Adrenal gland (tissue), 12 donors: ENCODE results near the gene RPL10. TPM values are rescaled to one million over a fixed set of nuclear protein-coding genes. Genes with fewer than 3 reads are reported as not detected.

Experiments
- DNase-seq, 7 donors: peaks; one replicate each; pipeline ENCODE4 v3.0.0-alpha.2; 2019 to 2020
- H3K27ac ChIP-seq, 5 donors: fragments of 200-600 bp; sonication (generic) in 4 of 5; 1 replicate in 3 of 5; 2 replicates in 2 of 5; pipeline versions ENCODE4 v1.5.1 to v1.8.0; 2016 to 2020; ENCODE audit warnings: mild to moderate bottlenecking in 1 of 5
- H3K27me3 ChIP-seq: fragments of 200-600 bp; 2 replicates; pipeline ENCODE4 v1.8.0; 2021
- H3K36me3 ChIP-seq, 2 donors: fragments of 200-600 bp; replicated peaks in 1 of 2; 1 replicate in 1 of 2; 2 replicates in 1 of 2; pipeline versions ENCODE4 v1.5.1 to v1.8.0; 2018 to 2022
- H3K4me1 ChIP-seq, 2 donors: fragments of 200-600 bp; replicated peaks in 1 of 2; 1 replicate in 1 of 2; 2 replicates in 1 of 2; pipeline versions ENCODE4 v1.5.1 to v1.8.0; 2018 to 2021
- H3K4me3 ChIP-seq, 4 donors: fragments of 200-600 bp; sonication (generic) in 3 of 4; one replicate each; pipeline ENCODE4 v1.5.1; 2016 to 2018
- H3K9me3 ChIP-seq, 3 donors: fragments of 200-600 bp; sonication (generic) in 1 of 3; replicated peaks in 1 of 3; 1 replicate in 2 of 3; 2 replicates in 1 of 3; pipeline versions ENCODE4 v1.5.1 to v1.8.0; 2016 to 2021
- POLR2A ChIP-seq, 2 donors: fragments of 450-650 bp; IDR thresholded peaks; one replicate each; pipeline ENCODE4 v1.6.1; 2017; ENCODE audit warnings: antibody characterized with exemption in 2 of 2, mild to moderate bottlenecking in 2 of 2, moderate library complexity in 1 of 2
- WGBS, 4 donors: extraction: QIAGEN DNeasy Blood & Tissue Kit in 2 of 4; methylation state at CpG; one replicate each; pipeline versions ENCODE4 v1.1.5 to v1.1.7; 2013 to 2017; 5-methylcytosine and 5-hydroxymethylcytosine counted together
- intact Hi-C, 2 donors: fragments of 100-400 bp; cut with DNase I; formaldehyde crosslinking; loops; one replicate each; pipeline versions ENCODE4 v1.14.1 to v1.15.0; 2022 to 2023
- polyA plus RNA-seq, 3 donors: library from polyadenylated mRNA; stranded (reverse); fragments of 200-250 nt in 2 of 3; fragments of 350-450 nt in 1 of 3; fragmentation: Illumina TruSeq in 1 of 3; extraction: RNeasy Lipid Tissue Mini Kit (QIAGEN cat#74804) in 1 of 3; gene quantifications; one replicate each; pipeline ENCODE4 v1.2.3, GENCODE V29; 2013 to 2014
- total RNA-seq, 9 donors: library from RNA; depleted of rRNA in 4 of 9; stranded (reverse); fragments of >200 nt in 4 of 9; fragments of 120-200 nt in 1 of 9; fragmentation: NEBNext Ultra II Directional in 1 of 9; extraction: Animal tissue kit (Norgen Biotek cat#: 25700) in 1 of 9; gene quantifications; one replicate each; pipeline versions ENCODE4 v1.1.0 to v1.2.4, GENCODE V29; 2013 to 2023
- TF ChIP-seq, protein P1 (sequence below), 6 experiments: fragments of 450-650 bp in 4 of 6; fragments of 200-600 bp in 2 of 6; sonication (generic) in 1 of 6; IDR thresholded peaks; 1 replicate in 5 of 6; 2 replicates in 1 of 6; pipeline versions ENCODE4 v1.5.1 to v1.8.0; 2016 to 2021; ENCODE audit warnings: antibody characterized with exemption in 6 of 6, mild to moderate bottlenecking in 2 of 6, moderate library complexity in 1 of 6
- donor health status: healthy with polysubstance abuse.
- donor health status: Bipolar disorder and iron deficiency.
- donor health status: DM: yes; HTN: yes; CAD: no.
- donor health status: DM: no; HTN: no; CAD: no.
- donor health status: DM: no; HTN: no; CAD: no.
- donor health status: DM: yes; HTN: yes; CAD: no.

Gene RPL10
- total and polyA plus RNA-seq, 12 donors = 626 to 5,287 (median 2,443) TPM

DNA sequence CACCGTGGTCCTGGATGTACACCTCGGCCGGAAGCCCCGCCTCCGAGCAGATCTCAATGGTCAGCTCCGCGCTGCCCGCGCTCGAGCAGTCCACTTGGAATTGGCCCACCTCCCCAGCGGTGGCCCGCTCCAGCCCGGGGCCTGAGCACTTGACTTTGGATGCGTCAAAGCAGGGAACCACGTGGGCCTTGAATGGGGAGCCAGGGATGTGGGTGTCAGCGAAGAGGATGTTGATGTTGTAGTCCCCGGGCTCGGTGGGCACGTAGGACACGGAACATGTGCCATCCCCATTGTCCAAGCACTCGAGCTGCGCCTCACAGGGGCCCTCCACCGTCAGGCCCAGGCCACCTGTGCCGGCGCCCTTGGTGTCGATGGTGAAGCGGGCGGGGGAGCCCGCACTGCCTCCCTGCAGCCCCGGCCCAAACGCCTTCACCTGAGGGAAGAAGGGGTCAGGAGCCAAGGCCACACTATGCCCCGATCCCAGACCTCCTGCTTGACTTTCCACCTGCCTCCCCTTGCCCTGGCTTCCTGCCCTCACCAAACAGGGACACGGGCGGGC, 37.9 kb upstream of the RPL10 start:
- no peak for TF ChIP-seq POLR2A (IDR thresholded peaks at IDR 0.05)
- TF ChIP-seq, protein P1, sequence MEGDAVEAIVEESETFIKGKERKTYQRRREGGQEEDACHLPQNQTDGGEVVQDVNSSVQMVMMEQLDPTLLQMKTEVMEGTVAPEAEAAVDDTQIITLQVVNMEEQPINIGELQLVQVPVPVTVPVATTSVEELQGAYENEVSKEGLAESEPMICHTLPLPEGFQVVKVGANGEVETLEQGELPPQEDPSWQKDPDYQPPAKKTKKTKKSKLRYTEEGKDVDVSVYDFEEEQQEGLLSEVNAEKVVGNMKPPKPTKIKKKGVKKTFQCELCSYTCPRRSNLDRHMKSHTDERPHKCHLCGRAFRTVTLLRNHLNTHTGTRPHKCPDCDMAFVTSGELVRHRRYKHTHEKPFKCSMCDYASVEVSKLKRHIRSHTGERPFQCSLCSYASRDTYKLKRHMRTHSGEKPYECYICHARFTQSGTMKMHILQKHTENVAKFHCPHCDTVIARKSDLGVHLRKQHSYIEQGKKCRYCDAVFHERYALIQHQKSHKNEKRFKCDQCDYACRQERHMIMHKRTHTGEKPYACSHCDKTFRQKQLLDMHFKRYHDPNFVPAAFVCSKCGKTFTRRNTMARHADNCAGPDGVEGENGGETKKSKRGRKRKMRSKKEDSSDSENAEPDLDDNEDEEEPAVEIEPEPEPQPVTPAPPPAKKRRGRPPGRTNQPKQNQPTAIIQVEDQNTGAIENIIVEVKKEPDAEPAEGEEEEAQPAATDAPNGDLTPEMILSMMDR (IDR thresholded peaks at IDR 0.05) = no peak
- H3K27me3 ChIP-seq = no peaks in the 10 kb centered on the region
- H3K9me3 ChIP-seq = no peaks in the 10 kb centered on the region
- H3K4me3 ChIP-seq = no peak overlapping the region
- H3K4me1 ChIP-seq = no peaks in the 10 kb centered on the region
- no peak for DNase-seq
- intact Hi-C loops = no loop called here
- WGBS, 4 donors = 83 to 91% (median 85%) methylated on average over 34 of the region's 34 CpGs; no CpG with 5 or more reads in 1 of the 4 donors
- peaks cover 0 to 94% of the 10 kb centered on the region in 2 donors for H3K36me3 ChIP-seq
- H3K27ac ChIP-seq = no peak overlapping the region

DNA sequence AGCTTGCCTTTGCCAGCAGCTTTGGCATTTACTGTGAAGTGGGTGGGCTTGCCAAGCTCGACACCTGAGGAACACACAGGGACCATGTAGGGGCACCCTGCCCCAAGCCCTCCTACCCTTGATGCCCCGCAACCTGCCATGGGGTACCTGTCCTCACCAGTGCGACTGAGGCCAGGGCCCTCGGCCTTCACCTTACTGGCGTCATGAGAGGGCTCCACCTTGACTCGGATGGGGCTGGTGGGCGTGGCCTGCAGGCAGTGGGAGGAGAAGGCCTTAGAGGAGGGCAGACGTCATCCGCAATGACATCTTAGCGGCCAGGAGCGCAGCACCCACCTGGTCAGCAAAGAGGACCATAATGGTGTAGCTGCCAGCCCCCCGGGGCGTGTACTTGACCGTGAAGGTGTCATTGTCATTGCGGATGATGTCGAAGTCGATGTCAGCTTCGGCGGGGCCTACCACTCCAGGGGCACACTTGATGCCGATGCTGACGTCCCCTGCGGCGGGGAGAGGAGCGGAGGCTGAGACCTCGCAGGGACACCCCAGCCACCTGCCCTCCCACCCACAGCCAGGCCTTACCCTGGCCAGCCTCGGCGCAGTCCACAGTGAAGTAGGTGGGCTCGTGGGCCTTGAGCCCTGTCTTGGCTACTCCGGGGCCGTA, 36.0 kb upstream of the RPL10 start:
- DNase-seq = no peak

DNA sequence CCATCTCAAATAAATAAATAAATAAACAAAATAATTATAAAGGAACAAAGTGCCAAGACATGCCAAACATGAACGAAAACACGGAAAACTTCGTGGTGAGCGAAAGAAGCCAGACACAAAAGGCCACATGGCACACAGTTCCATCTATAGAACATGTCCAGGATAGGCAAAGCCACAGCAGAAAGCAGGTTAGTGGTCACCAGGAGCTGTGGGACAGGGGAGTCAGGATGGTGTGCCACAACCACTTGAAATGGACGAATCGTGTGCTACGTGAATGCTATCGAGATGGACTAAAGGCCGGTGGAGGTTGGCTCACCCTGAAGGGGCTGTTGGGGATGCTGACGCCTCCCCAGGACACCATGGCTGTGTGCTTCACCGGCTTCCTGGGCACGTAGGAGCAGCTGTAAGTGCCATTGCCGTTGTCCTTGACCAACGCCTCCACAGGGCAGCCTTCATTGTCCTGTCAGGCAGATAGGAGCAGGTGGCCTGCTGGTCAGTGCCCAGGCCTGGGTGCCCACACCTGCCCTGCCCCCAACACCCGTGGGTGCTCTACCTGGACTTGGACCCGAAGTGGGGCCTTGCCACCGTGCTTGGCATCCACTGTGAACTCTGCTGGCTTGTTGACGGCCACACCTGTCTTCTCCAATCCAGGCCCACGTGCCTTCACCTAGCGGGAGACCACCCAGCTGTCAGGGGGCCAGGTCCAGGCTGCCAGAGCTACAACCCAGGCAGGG, 34.3 kb upstream of the RPL10 start:
- Histone ChIP-seq H3K36me3 (peaks cover 0 to 88% of the 10 kb centered on the region in 2 donors), H3K27ac (no peak overlapping the region), H3K4me1 (peaks cover 6 to 8% of the 10 kb centered on the region in 2 donors)

More for the DNA sequence above, 36.0 kb upstream of the RPL10 start:
- Histone ChIP-seq H3K27me3 (no peaks in the 10 kb centered on the region), H3K4me1 (no peaks in the 10 kb centered on the region), H3K4me3 (no peak overlapping the region), H3K9me3 (no peaks in the 10 kb centered on the region), H3K36me3 (peaks cover 0 to 95% of the 10 kb centered on the region in 2 donors), H3K27ac (no peak overlapping the region)
- intact Hi-C loops = no loop called here
- TF ChIP-seq, protein P1 (IDR thresholded peaks at IDR 0.05) = no peak
- TF ChIP-seq POLR2A (IDR thresholded peaks at IDR 0.05) = no peak
- WGBS, 4 donors = 84 to 92% (median 90%) methylated on average over 5 to 30 of the region's 30 CpGs

More for the DNA sequence above, 34.3 kb upstream of the RPL10 start:
- H3K4me3 ChIP-seq = no peak overlapping the region
- DNase-seq = no peak
- WGBS, 4 donors = 86 to 90% (median 88%) methylated on average over 10 to 20 of the region's 20 CpGs
- TF ChIP-seq, protein P1 (IDR thresholded peaks at IDR 0.05) = no peak
- no peak for TF ChIP-seq POLR2A (IDR thresholded peaks at IDR 0.05)
- intact Hi-C loops = no loop called here
- H3K9me3 ChIP-seq = no peaks in the 10 kb centered on the region
- H3K27me3 ChIP-seq = no peaks in the 10 kb centered on the region
